MM.1S (cell line): ENCODE measurements around the gene FLAD1.

ENCODE experiments used
- DNase-seq: peaks from one replicate; pipeline ENCODE4 v3.0.0-alpha.2; 2015
- H2AFZ ChIP-seq: fragments of 300-600 bp; sonication (generic); 2 replicates; pipeline ENCODE4 v1.6.0; 2016; ENCODE audit warnings: antibody characterized with exemption, low read length
- H3F3A ChIP-seq: fragments of 300-600 bp; sonication (generic); 2 replicates; pipeline ENCODE4 v1.6.1; 2016; ENCODE audit warnings: mild to moderate bottlenecking, antibody characterized with exemption, low read length, moderate library complexity, mixed read lengths; ENCODE audit not compliant: insufficient read depth
- H3K27ac ChIP-seq: fragments of 300-600 bp; sonication (generic); 2 replicates; pipeline ENCODE4 v1.5.1; 2016; ENCODE audit warnings: mild to moderate bottlenecking, low read length
- H3K27me3 ChIP-seq: fragments of 300-600 bp; sonication (generic); replicated peaks from 2 replicates; pipeline ENCODE4 v1.6.0; 2016; ENCODE audit warnings: low read length; ENCODE audit not compliant: insufficient read depth
- H3K36me3 ChIP-seq: fragments of 300-600 bp; sonication (generic); replicated peaks from 2 replicates; pipeline ENCODE4 v1.6.1; 2016; ENCODE audit warnings: mild to moderate bottlenecking, low read length, mixed read lengths; ENCODE audit not compliant: insufficient read depth
- H3K4me1 ChIP-seq: fragments of 300-600 bp; sonication (generic); 2 replicates; pipeline ENCODE4 v1.6.1; 2016; ENCODE audit warnings: low read length, mixed read lengths
- H3K4me2 ChIP-seq: fragments of 300-600 bp; sonication (generic); 2 replicates; pipeline ENCODE4 v1.6.0; 2016; ENCODE audit warnings: low read depth, low read length
- H3K4me3 ChIP-seq: fragments of 300-600 bp; sonication (generic); 2 replicates; pipeline ENCODE4 v1.5.1; 2016; ENCODE audit warnings: low read length, mixed read lengths
- H3K79me2 ChIP-seq: fragments of 300-600 bp; sonication (generic); 2 replicates; pipeline ENCODE4 v1.6.1; 2016; ENCODE audit warnings: mixed run types, low read length, mixed read lengths
- H3K9ac ChIP-seq: fragments of 300-600 bp; sonication (generic); 2 replicates; pipeline ENCODE4 v1.6.1; 2016; ENCODE audit warnings: low read length, mixed read lengths
- H3K9me2 ChIP-seq: fragments of 300-600 bp; sonication (generic); replicated peaks from 2 replicates; pipeline ENCODE4 v1.6.1; 2016; ENCODE audit warnings: mild to moderate bottlenecking, low read length, mixed read lengths; ENCODE audit not compliant: insufficient read depth
- H3K9me3 ChIP-seq: fragments of 300-600 bp; sonication (generic); replicated peaks from 2 replicates; pipeline ENCODE4 v1.6.1; 2016; ENCODE audit warnings: mild to moderate bottlenecking, low read length, mixed read lengths; ENCODE audit not compliant: insufficient read depth
- H4K20me1 ChIP-seq: fragments of 300-600 bp; sonication (generic); 2 replicates; pipeline ENCODE4 v1.6.1; 2016; ENCODE audit warnings: mild to moderate bottlenecking, low read length, moderate library complexity, mixed read lengths; ENCODE audit not compliant: insufficient read depth
- EZH2 ChIP-seq: fragments of 300-600 bp; sonication (generic); optimal IDR thresholded peaks from 2 replicates; pipeline ENCODE3; 2017; ENCODE audit warnings: low read depth, mild to moderate bottlenecking, antibody characterized with exemption, low read length, mixed read lengths
- EZH2phosphoT487 ChIP-seq: fragments of 300-600 bp; sonication (generic); IDR thresholded peaks from 2 replicates; pipeline ENCODE4 v1.6.1; 2018; ENCODE audit warnings: antibody characterized with exemption, low read length
- TF ChIP-seq, protein P1 (sequence below): fragments of 300-600 bp; sonication (generic); IDR thresholded peaks from 2 replicates; pipeline ENCODE4 v1.5.1; 2016; ENCODE audit warnings: antibody characterized with exemption, low read length, mixed read lengths

Gene FLAD1

DNA sequence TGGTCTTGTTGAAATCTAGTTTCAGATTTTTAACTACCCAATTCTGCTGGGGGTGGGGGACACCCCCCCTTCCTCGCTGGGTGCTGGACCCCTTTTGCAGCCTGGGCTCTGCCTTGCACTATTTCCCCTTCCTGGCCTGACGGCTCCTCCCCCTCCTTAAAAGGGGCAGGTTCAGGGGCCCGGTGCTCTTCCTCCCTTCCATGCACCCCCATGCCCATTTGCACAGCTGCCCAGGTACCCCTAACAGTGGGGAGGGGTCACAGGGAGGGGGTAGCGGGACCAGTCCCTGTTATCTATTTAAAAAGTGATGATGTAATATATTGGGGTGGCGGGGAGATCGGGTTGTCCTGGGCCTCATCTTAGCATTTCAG, 34.8 kb downstream of the FLAD1 start:
- Histone ChIP-seq H4K20me1 (no peaks in the 10 kb centered on the region), H2AFZ (no peak overlapping the region; the same call in 1 of the 2 replicates), H3K9me3 (no peaks in the 10 kb centered on the region), H3K27ac (peak overlapping the region; percentile 74; the same call in 1 of the 2 replicates), H3K4me2 (peak overlapping the region; percentile 75), H3K79me2 (peaks cover 4% of the 10 kb centered on the region; the same call in 1 of the 2 replicates), H3K4me3 (peak overlapping the region; percentile 53), H3K4me1 (peaks cover 30% of the 10 kb centered on the region), H3F3A (peaks cover 38% of the 10 kb centered on the region), H3K36me3 (no peaks in the 10 kb centered on the region; the same call in 1 of the 2 replicates), H3K9ac (peak overlapping the region; percentile 42; the same call in 1 of the 2 replicates), H3K9me2 (no peaks in the 10 kb centered on the region), H3K27me3 (no peaks in the 10 kb centered on the region)
- TF ChIP-seq EZH2phosphoT487: no peak
- TF ChIP-seq, protein P1, sequence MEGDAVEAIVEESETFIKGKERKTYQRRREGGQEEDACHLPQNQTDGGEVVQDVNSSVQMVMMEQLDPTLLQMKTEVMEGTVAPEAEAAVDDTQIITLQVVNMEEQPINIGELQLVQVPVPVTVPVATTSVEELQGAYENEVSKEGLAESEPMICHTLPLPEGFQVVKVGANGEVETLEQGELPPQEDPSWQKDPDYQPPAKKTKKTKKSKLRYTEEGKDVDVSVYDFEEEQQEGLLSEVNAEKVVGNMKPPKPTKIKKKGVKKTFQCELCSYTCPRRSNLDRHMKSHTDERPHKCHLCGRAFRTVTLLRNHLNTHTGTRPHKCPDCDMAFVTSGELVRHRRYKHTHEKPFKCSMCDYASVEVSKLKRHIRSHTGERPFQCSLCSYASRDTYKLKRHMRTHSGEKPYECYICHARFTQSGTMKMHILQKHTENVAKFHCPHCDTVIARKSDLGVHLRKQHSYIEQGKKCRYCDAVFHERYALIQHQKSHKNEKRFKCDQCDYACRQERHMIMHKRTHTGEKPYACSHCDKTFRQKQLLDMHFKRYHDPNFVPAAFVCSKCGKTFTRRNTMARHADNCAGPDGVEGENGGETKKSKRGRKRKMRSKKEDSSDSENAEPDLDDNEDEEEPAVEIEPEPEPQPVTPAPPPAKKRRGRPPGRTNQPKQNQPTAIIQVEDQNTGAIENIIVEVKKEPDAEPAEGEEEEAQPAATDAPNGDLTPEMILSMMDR: no peak
- no peak for TF ChIP-seq EZH2
- DNase-seq: no peak

DNA sequence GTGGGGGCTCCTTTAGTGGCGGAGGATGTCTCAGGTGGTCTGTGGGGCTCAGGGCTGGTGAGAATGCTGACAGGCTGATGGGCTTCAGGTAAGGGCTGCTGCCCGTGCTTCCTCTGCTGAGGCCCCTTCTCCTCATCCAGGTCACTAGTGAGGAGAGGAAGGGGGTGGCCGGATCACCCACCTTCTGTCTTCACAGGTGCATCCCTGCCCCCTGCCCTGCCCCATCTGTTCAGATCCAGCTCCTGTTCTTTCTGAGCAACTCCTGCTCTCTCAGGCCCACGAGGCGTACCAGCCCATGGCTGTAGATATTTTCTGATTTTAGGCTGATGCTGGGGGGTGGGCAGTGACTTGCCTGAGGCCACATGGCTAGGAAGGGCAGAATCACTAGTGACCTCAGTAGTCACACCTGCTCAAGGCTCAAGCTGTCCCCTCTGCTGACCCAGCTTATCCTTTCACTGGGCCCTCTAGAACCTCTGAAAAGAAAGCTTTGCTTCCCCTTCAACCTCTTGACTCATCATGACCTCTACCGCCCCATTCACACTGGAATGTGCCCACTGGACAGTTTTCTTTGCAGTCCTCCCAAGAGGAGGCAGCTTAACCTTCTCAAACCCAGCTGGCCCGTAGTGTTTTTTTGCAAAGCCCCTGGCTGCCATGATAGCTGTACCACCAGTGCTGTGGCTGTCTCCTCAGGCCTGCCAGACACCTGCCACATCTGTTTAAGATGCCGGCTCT, 35.6 kb downstream of the FLAD1 start:
- peaks cover 30% of the 10 kb centered on the region for H3K4me1 ChIP-seq
- no peaks in the 10 kb centered on the region for H3K79me2 ChIP-seq
- H3K27ac ChIP-seq: no peak overlapping the region
- H4K20me1 ChIP-seq: no peaks in the 10 kb centered on the region
- no peak overlapping the region for H2AFZ ChIP-seq
- H3K9me2 ChIP-seq: no peaks in the 10 kb centered on the region
- TF ChIP-seq EZH2 (no peak), EZH2phosphoT487 (no peak)
- TF ChIP-seq, protein P1: no peak
- no peaks in the 10 kb centered on the region for H3K27me3 ChIP-seq
- no peaks in the 10 kb centered on the region for H3K9me3 ChIP-seq
- no peak overlapping the region for H3K9ac ChIP-seq
- no peak overlapping the region for H3K4me3 ChIP-seq
- H3F3A ChIP-seq: peaks cover 37% of the 10 kb centered on the region
- no peaks in the 10 kb centered on the region; the same call in 1 of the 2 replicates for H3K36me3 ChIP-seq
- no peak for DNase-seq
- no peak overlapping the region for H3K4me2 ChIP-seq

DNA sequence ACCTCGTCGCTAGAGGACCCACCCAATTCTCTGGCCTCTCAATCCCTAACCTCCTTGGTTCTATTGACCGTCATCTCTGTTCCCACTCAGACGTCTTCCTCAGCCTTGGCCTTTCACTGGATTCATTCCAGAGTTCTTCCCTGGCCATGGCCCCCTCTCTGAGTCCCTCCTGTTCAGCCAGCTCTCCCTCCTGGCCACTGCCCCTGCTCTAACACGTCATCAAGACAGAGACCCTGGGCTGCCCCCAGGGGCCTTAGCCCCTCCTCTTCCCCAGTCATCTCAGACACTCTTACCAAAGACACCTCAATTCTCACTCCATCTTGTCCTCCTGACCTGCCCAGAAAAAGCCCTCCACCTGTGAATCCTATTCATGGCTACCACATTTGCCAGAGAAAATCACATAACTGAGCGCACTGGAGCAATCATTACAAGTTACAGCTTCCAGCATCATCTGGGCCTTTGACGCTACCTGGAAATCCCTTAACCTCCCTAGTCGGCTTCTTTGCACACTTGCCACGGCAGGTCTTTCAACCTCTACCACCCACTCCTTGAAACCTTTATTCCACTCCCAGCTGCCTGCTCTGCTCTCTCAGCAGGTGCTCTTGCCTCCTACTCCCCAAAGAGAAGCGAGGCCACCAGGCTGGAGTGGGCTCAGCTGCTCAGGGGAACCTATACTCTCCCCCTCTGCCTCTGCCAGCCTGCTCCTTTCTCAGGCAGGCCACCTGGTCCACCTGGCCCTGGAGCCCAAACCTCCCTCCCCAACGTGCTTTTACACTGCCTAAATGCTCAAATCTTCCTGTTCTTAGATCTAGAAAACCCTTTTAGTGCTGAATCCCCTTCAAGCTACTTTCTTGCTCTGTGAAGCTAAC, 36.5 kb downstream of the FLAD1 start:
- TF ChIP-seq, protein P1: no peak
- TF ChIP-seq EZH2phosphoT487 (no peak), EZH2 (no peak)
- H3K9me2 ChIP-seq: no peaks in the 10 kb centered on the region
- H2AFZ ChIP-seq: no peak overlapping the region
- no peak overlapping the region for H3K4me3 ChIP-seq
- H3K79me2 ChIP-seq: no peaks in the 10 kb centered on the region
- no peak for DNase-seq
- H3K27ac ChIP-seq: no peak overlapping the region
- peaks cover 29% of the 10 kb centered on the region for H3F3A ChIP-seq
- no peaks in the 10 kb centered on the region for H4K20me1 ChIP-seq
- no peaks in the 10 kb centered on the region; the same call in 1 of the 2 replicates for H3K36me3 ChIP-seq
- peaks cover 30% of the 10 kb centered on the region for H3K4me1 ChIP-seq
- no peaks in the 10 kb centered on the region for H3K27me3 ChIP-seq
- no peak overlapping the region for H3K4me2 ChIP-seq
- no peaks in the 10 kb centered on the region for H3K9me3 ChIP-seq
- H3K9ac ChIP-seq: no peak overlapping the region
